Keratinocyte (primary cell): Measurements from ENCODE around the gene SMARCA2.

Source experiments
- EZH2 ChIP-seq: IDR thresholded peaks from one replicate; pipeline ENCODE4 v1.6.1; 2012; ENCODE audit warnings: inconsistent platforms, mild to moderate bottlenecking, low read length, moderate library complexity
- TF ChIP-seq, protein P1 (sequence below), 3 experiments: IDR thresholded peaks in 1 of 3; conservative IDR thresholded peaks in 1 of 3; optimal IDR thresholded peaks in 1 of 3; 2 replicates in 2 of 3; 3 replicates in 1 of 3; pipeline versions ENCODE3 to v1.5.1; 2011; ENCODE audit warnings: low read length in 3 of 3, mild to moderate bottlenecking in 3 of 3, moderate library complexity in 2 of 3, control low read depth in 1 of 3, inconsistent platforms in 1 of 3; ENCODE audit not compliant: insufficient read depth in 2 of 3; ENCODE audit errors: extremely low read depth in 1 of 3

DNA sequence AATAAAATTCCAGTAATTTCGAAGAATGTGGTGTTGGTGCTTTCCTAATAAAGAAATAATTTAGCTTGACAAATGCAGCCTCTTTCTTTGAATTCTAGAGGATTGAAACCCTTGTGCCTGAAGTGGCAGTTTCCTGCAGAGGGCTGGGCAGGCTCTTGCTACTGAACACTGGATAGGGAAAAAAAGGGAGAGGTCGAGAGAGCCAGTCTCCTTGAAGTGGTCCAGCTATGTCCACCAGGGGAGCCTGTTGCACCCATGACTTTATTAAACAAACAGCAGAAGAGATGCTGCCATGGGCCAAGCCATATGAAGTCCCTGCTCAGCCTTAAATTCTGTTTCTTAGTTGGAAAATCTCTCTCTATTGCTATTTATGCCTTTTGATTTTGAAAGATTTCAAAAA lies 178.4 kb downstream of the SMARCA2 start:
- TF ChIP-seq, protein P1, sequence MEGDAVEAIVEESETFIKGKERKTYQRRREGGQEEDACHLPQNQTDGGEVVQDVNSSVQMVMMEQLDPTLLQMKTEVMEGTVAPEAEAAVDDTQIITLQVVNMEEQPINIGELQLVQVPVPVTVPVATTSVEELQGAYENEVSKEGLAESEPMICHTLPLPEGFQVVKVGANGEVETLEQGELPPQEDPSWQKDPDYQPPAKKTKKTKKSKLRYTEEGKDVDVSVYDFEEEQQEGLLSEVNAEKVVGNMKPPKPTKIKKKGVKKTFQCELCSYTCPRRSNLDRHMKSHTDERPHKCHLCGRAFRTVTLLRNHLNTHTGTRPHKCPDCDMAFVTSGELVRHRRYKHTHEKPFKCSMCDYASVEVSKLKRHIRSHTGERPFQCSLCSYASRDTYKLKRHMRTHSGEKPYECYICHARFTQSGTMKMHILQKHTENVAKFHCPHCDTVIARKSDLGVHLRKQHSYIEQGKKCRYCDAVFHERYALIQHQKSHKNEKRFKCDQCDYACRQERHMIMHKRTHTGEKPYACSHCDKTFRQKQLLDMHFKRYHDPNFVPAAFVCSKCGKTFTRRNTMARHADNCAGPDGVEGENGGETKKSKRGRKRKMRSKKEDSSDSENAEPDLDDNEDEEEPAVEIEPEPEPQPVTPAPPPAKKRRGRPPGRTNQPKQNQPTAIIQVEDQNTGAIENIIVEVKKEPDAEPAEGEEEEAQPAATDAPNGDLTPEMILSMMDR (optimal IDR thresholded peaks at IDR 0.05 in 1 of 3, IDR thresholded peaks at IDR 0.05 in 1 of 3, conservative IDR thresholded peaks at IDR 0.05 in 1 of 3; ENCODE audit: extremely low read depth in 1 of 3, insufficient read depth in 2 of 3, low read length in 3 of 3), result no peak
- no peak for TF ChIP-seq EZH2
